Progenitor cell of endocrine pancreas (in vitro differentiated cells): Measurements from ENCODE around the gene GPC3. TPM values are rescaled to one million over a fixed set of nuclear protein-coding genes. Genes with fewer than 3 reads are reported as not detected.

Experiments
- DNase-seq: peaks from one replicate; pipeline ENCODE4 v3.0.0; 2021; ENCODE audit warnings: low spot score; ENCODE audit not compliant: unreplicated experiment
- H3K27ac Mint-ChIP-seq: 2 replicates; pipeline ENCODE4 v1.8.0; 2021; ENCODE audit warnings: mild to moderate bottlenecking, moderate library complexity, mixed read lengths
- H3K27me3 Mint-ChIP-seq: 2 replicates; pipeline ENCODE4 v1.8.0; 2021; ENCODE audit warnings: mixed read lengths
- H3K36me3 Mint-ChIP-seq: 2 replicates; pipeline ENCODE4 v1.8.0; 2022; ENCODE audit warnings: mixed read lengths; ENCODE audit not compliant: insufficient read depth
- H3K4me1 Mint-ChIP-seq: 2 replicates; pipeline ENCODE4 v1.8.0; 2021; ENCODE audit warnings: low read depth, mixed read lengths
- H3K4me3 Mint-ChIP-seq: 2 replicates; pipeline ENCODE4 v1.8.0; 2021; ENCODE audit warnings: low read depth, mild to moderate bottlenecking, moderate library complexity, mixed read lengths
- H3K9me3 Mint-ChIP-seq: 2 replicates; pipeline ENCODE4 v1.8.0; 2021; ENCODE audit warnings: low read depth, mixed read lengths
- CTCF ChIP-seq: fragments of 200-600 bp; sonication (generic); IDR thresholded peaks from one replicate; pipeline ENCODE4 v1.5.0; 2021; ENCODE audit warnings: antibody characterized with exemption, mild to moderate bottlenecking; ENCODE audit not compliant: unreplicated experiment
- total RNA-seq: library from RNA; stranded (reverse); gene quantifications from 2 replicates; pipeline ENCODE4 v1.2.1, GENCODE V29; 2021

GPC3 gene
- total RNA-seq, 1 donor from 2014 or later, result 197 TPM

GRCh38 chrX:133880032-133880443 lies 105.4 kb downstream of the GPC3 start:
- H3K4me1 Mint-ChIP-seq, result peaks cover 57% of the 10 kb centered on the region
- no peak for DNase-seq

GRCh38 chrX:133878710-133879109 lies 106.7 kb downstream of the GPC3 start:
- no peak for DNase-seq
- no peaks in the 10 kb centered on the region for H3K36me3 Mint-ChIP-seq
- H3K4me1 Mint-ChIP-seq, result peaks cover 44% of the 10 kb centered on the region
- TF ChIP-seq CTCF, result no peak
- H3K27me3 Mint-ChIP-seq, result no peaks in the 10 kb centered on the region
- H3K9me3 Mint-ChIP-seq, result no peaks in the 10 kb centered on the region
- H3K4me3 Mint-ChIP-seq, result no peak overlapping the region
- H3K27ac Mint-ChIP-seq, result no peak overlapping the region

More at GRCh38 chrX:133880032-133880443, 105.4 kb downstream of the GPC3 start:
- Mint-ChIP-seq H3K4me3 (no peak overlapping the region), H3K9me3 (no peaks in the 10 kb centered on the region), H3K36me3 (no peaks in the 10 kb centered on the region), H3K27me3 (no peaks in the 10 kb centered on the region), H3K27ac (peak overlapping the region; percentile 53)
- TF ChIP-seq CTCF, result no peak

GRCh38 chrX:133876646-133877045 lies 108.7 kb downstream of the GPC3 start:
- H3K4me3 Mint-ChIP-seq, result no peak overlapping the region
- no peak for TF ChIP-seq CTCF
- no peaks in the 10 kb centered on the region for H3K27me3 Mint-ChIP-seq
- no peaks in the 10 kb centered on the region for H3K36me3 Mint-ChIP-seq
- no peak for DNase-seq
- peaks cover 25% of the 10 kb centered on the region for H3K4me1 Mint-ChIP-seq
- H3K9me3 Mint-ChIP-seq, result no peaks in the 10 kb centered on the region
- H3K27ac Mint-ChIP-seq, result no peak overlapping the region

GRCh38 chrX:133869270-133869669 lies 116.1 kb downstream of the GPC3 start:
- TF ChIP-seq CTCF, result no peak
- H3K9me3 Mint-ChIP-seq, result peaks cover 9% of the 10 kb centered on the region
- no peak for DNase-seq
- no peaks in the 10 kb centered on the region for H3K27me3 Mint-ChIP-seq
- peaks cover 6% of the 10 kb centered on the region for H3K36me3 Mint-ChIP-seq
- H3K4me1 Mint-ChIP-seq, result peaks cover 4% of the 10 kb centered on the region
- no peak overlapping the region for H3K4me3 Mint-ChIP-seq
- no peak overlapping the region for H3K27ac Mint-ChIP-seq

- H3K27ac Mint-ChIP-seq, result no peak overlapping the region
- no peaks in the 10 kb centered on the region for H3K27me3 Mint-ChIP-seq
- peaks cover 8% of the 10 kb centered on the region for H3K36me3 Mint-ChIP-seq
- H3K4me3 Mint-ChIP-seq, result no peak overlapping the region
- TF ChIP-seq CTCF, result no peak
- H3K4me1 Mint-ChIP-seq, result peaks cover 7% of the 10 kb centered on the region
- H3K9me3 Mint-ChIP-seq, result peaks cover 12% of the 10 kb centered on the region
- no peak for DNase-seq
Measured at GRCh38 chrX:133868682-133869081, 116.7 kb downstream of the GPC3 start.
